Limb (tissue), 2 donors: Measurements from ENCODE around the gene LEMD1.

Experiments
- DNase-seq, 2 donors: peaks; one replicate each; pipeline ENCODE4 v3.0.0-alpha.2; 2016; ENCODE audit errors: extremely low spot score in 2 of 2

LEMD1 gene

GRCh38 chr1:205421798-205422197, at the start of gene LEMD1:
Gene LEMD1 (minus strand): TSS chr1:205422056. CDS start chr1:205420536, 1,520 bp downstream.
- DNase-seq, result no peak

- no peak for DNase-seq
Measured at GRCh38 chr1:205470131-205470530, 48.3 kb upstream of the LEMD1 start.

GRCh38 chr1:205466595-205467220, 44.9 kb upstream of the LEMD1 start:
- peak in 1 of 2 donors; percentile 60 for DNase-seq

GRCh38 chr1:205465392-205465791, 43.5 kb upstream of the LEMD1 start:
- no peak for DNase-seq

GRCh38 chr1:205458777-205459566, 37.1 kb upstream of the LEMD1 start:
- peak; percentile 68 to 77 for DNase-seq

- DNase-seq, result peak in 1 of 2 donors; percentile 77
Measured at GRCh38 chr1:205456868-205457745, 35.3 kb upstream of the LEMD1 start.

GRCh38 chr1:205456383-205456867, 34.6 kb upstream of the LEMD1 start:
- DNase-seq, result no peak

- no peak for DNase-seq
Measured at GRCh38 chr1:205455581-205456382, 33.9 kb upstream of the LEMD1 start, which contains the start of gene BLACAT1. Gene BLACAT1 (minus strand): TSS chr1:205456045.

GRCh38 chr1:205454903-205455335, 33.1 kb upstream of the LEMD1 start:
- DNase-seq, result no peak

GRCh38 chr1:205453466-205453865, 31.6 kb upstream of the LEMD1 start:
- no peak for DNase-seq

GRCh38 chr1:205452933-205453332, 31.1 kb upstream of the LEMD1 start:
- DNase-seq, result no peak

GRCh38 chr1:205452364-205452763, 30.5 kb upstream of the LEMD1 start:
- no peak for DNase-seq

- no peak for DNase-seq
Measured at GRCh38 chr1:205451759-205452164, 29.9 kb upstream of the LEMD1 start.

- no peak for DNase-seq
Measured at GRCh38 chr1:205451202-205451601, 29.3 kb upstream of the LEMD1 start.

GRCh38 chr1:205450448-205450847, 28.6 kb upstream of the LEMD1 start:
- DNase-seq, result no peak

- peak in 1 of 2 donors; percentile 75 for DNase-seq
Measured at GRCh38 chr1:205449750-205450443, 28.0 kb upstream of the LEMD1 start.

GRCh38 chr1:205449254-205449749, 27.4 kb upstream of the LEMD1 start:
- DNase-seq, result no peak

- DNase-seq, result no peak
Measured at GRCh38 chr1:205448540-205449253, 26.8 kb upstream of the LEMD1 start.
